ENCODE measurements around the gene STK26. TPM values are rescaled to one million over a fixed set of nuclear protein-coding genes. Genes with fewer than 3 reads are reported as not detected.
"Not testable (repeated sequence)": the region's sequence is repeated elsewhere in the genome, so short reads cannot be mapped to it uniquely, and the experiment has no call there.

STK26 gene
- total RNA-seq, 3 donors from 2014 or later (not counting 1 experiment from before 2014, with no cell fraction given), result 62.5 to 81.0 (median 66.5) TPM

DNA sequence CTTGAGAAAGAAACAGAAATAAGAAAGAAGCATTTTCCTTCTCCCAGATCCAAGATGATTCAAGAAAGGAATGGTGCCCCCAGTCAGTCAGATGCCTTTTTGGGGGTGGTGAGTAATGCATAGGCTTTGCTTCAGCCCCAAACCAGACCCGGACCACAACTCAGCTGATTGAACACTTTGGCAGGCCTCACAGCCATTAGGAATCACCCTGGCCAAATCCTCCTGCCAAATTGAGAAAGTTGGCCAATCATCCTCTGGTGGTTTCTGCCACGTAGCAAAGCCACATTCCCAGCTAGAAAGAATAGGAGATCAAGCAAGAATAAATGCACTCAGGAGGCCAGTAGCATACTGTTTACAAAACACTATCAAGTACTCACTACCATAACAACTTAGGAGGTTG lies 71.1 kb downstream of the STK26 start:
- intact Hi-C loops (cut with micrococcal nuclease), result no loop called here
- Mint-ChIP-seq H3K9me3 (no peaks in the 10 kb centered on the region), H3K27me3 (ENCODE audit: low read depth in 2 of 2) (peaks cover 4 to 33% of the 10 kb centered on the region in 2 donors), H3K36me3 (no peaks in the 10 kb centered on the region), H3K27ac (no peak overlapping the region), H3K4me3 (no peak overlapping the region), H3K4me1 (peaks cover 6 to 13% of the 10 kb centered on the region in 2 donors)
- TF ChIP-seq, protein P1, sequence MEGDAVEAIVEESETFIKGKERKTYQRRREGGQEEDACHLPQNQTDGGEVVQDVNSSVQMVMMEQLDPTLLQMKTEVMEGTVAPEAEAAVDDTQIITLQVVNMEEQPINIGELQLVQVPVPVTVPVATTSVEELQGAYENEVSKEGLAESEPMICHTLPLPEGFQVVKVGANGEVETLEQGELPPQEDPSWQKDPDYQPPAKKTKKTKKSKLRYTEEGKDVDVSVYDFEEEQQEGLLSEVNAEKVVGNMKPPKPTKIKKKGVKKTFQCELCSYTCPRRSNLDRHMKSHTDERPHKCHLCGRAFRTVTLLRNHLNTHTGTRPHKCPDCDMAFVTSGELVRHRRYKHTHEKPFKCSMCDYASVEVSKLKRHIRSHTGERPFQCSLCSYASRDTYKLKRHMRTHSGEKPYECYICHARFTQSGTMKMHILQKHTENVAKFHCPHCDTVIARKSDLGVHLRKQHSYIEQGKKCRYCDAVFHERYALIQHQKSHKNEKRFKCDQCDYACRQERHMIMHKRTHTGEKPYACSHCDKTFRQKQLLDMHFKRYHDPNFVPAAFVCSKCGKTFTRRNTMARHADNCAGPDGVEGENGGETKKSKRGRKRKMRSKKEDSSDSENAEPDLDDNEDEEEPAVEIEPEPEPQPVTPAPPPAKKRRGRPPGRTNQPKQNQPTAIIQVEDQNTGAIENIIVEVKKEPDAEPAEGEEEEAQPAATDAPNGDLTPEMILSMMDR (IDR thresholded peaks at IDR 0.05), result no peak
- H3K4me1 ChIP-seq (ENCODE audit: control insufficient read depth, insufficient read depth, low read length), result peaks cover 3% of the 10 kb centered on the region
- DNase-seq (no peak), ATAC-seq (no peak)
- no peaks in the 10 kb centered on the region for H3K9me3 ChIP-seq (ENCODE audit: control insufficient read depth, insufficient read depth, low read length)
- WGBS (ENCODE audit: insufficient coverage), result 77% methylated on average over 2 of the region's 2 CpGs
- H3K27me3 ChIP-seq (ENCODE audit: control insufficient read depth, insufficient read depth, low read length), result no peaks in the 10 kb centered on the region
- H3K27ac ChIP-seq (ENCODE audit: low read length), result no peak overlapping the region
- no peaks in the 10 kb centered on the region for H3K36me3 ChIP-seq (ENCODE audit: control insufficient read depth, insufficient read depth, low read length)
- H3K4me3 ChIP-seq (ENCODE audit: low read length), result no peak overlapping the region

DNA sequence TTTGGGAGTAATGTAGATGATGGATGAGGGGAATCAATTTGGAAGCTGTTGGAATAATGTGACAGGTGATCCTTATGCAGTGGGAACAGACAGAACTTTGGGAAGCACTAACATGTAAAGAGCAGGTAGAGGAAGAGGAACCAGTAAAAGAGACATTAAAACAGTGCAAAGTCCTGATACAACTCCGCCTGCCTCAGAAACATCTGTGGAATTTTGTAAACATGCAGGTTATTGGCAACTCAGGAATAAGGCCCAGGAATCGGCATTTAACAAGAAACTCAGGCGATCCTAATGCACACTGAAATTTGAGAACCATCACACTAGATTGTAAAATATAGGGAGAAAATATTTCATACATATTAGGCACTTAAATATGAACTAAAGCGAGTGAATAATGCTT lies 75.6 kb downstream of the STK26 start:
- H3K36me3 Mint-ChIP-seq; H3K4me3 ChIP-seq (ENCODE audit: low read length); H3K27me3 ChIP-seq (ENCODE audit: control insufficient read depth, insufficient read depth, low read length); DNase-seq; intact Hi-C loops (cut with micrococcal nuclease); H3K36me3 ChIP-seq (ENCODE audit: control insufficient read depth, insufficient read depth, low read length); H3K9me3 Mint-ChIP-seq; H3K9me3 ChIP-seq (ENCODE audit: control insufficient read depth, insufficient read depth, low read length); H3K27ac ChIP-seq (ENCODE audit: low read length); ATAC-seq; H3K4me1 ChIP-seq (ENCODE audit: control insufficient read depth, insufficient read depth, low read length); H3K27ac Mint-ChIP-seq; H3K4me1 Mint-ChIP-seq; H3K4me3 Mint-ChIP-seq: not testable (repeated sequence)
- peaks cover 4 to 27% of the 10 kb centered on the region in 2 donors for H3K27me3 Mint-ChIP-seq (ENCODE audit: low read depth in 2 of 2)
- WGBS (ENCODE audit: insufficient coverage), result 100% methylated on average over 2 of the region's 4 CpGs

DNA sequence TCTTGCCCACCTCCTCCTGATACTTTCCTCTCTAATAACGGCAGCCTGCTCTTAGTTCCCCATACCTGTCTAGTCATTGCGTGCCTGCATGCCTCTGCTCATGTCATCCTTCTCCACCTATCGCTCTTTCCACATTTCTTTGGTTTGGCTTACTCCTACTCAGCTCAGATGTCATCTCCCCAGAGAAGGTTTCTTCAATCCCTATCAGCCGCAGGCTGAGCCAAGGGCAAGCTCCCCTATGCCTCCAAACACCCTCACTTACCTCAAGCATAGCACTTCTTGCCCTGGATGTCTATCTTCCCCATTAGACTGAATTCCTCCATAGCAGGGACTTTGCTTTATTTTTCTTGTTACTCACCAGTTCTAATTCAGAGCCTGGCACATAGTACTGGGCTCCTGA lies 78.1 kb downstream of the STK26 start:
- TF ChIP-seq, protein P1 (IDR thresholded peaks at IDR 0.05), result no peak

DNA sequence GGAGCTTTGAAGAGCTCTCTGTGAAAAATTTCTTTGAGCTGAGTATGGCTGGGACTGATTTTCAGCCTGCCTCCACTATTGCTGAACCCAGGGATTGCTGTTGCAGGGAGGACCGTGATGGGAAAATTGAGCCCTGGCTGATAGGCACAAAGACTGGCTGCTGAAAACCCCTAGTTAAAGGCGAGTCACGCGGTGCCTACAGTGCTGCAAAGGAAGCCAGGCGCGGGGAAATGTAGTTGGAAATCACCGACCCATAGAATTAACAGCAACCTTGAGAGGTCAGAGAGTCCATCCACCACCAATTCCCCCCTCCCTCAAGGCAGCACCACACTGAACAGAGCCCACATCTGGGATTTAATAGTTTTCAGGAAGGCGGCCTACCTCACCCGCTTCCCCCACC lies 78.7 kb downstream of the STK26 start:
- intact Hi-C loops (cut with micrococcal nuclease), result no loop called here
- WGBS (ENCODE audit: insufficient coverage), result 96% methylated on average over 9 of the region's 9 CpGs
- TF ChIP-seq, protein P1 (IDR thresholded peaks at IDR 0.05), result no peak
- no peak for DNase-seq
- Mint-ChIP-seq H3K4me1 (no peaks in the 10 kb centered on the region), H3K36me3 (no peaks in the 10 kb centered on the region), H3K27me3 (ENCODE audit: low read depth in 2 of 2) (peaks cover 4 to 30% of the 10 kb centered on the region in 2 donors), H3K27ac (no peak overlapping the region), H3K4me3 (no peak overlapping the region), H3K9me3 (no peaks in the 10 kb centered on the region)
- Histone ChIP-seq H3K4me1 (ENCODE audit: control insufficient read depth, insufficient read depth, low read length) (no peaks in the 10 kb centered on the region), H3K27ac (ENCODE audit: low read length) (no peak overlapping the region), H3K4me3 (ENCODE audit: low read length) (no peak overlapping the region), H3K9me3 (ENCODE audit: control insufficient read depth, insufficient read depth, low read length) (no peaks in the 10 kb centered on the region), H3K36me3 (ENCODE audit: control insufficient read depth, insufficient read depth, low read length) (no peaks in the 10 kb centered on the region), H3K27me3 (ENCODE audit: control insufficient read depth, insufficient read depth, low read length) (no peaks in the 10 kb centered on the region)
- no peak for ATAC-seq

More for the DNA sequence above, 78.1 kb downstream of the STK26 start:
- Mint-ChIP-seq H3K4me1 (no peaks in the 10 kb centered on the region), H3K9me3 (no peaks in the 10 kb centered on the region), H3K4me3 (no peak overlapping the region), H3K27ac (no peak overlapping the region), H3K36me3 (no peaks in the 10 kb centered on the region), H3K27me3 (ENCODE audit: low read depth in 2 of 2) (peaks cover 4 to 25% of the 10 kb centered on the region in 2 donors)
- Histone ChIP-seq H3K27me3 (ENCODE audit: control insufficient read depth, insufficient read depth, low read length) (no peaks in the 10 kb centered on the region), H3K36me3 (ENCODE audit: control insufficient read depth, insufficient read depth, low read length) (no peaks in the 10 kb centered on the region), H3K4me3 (ENCODE audit: low read length) (no peak overlapping the region), H3K9me3 (ENCODE audit: control insufficient read depth, insufficient read depth, low read length) (no peaks in the 10 kb centered on the region), H3K4me1 (ENCODE audit: control insufficient read depth, insufficient read depth, low read length) (no peaks in the 10 kb centered on the region), H3K27ac (ENCODE audit: low read length) (no peak overlapping the region)
- intact Hi-C loops (cut with micrococcal nuclease), result no loop called here
- ATAC-seq (no peak), DNase-seq (no peak)
- WGBS (ENCODE audit: insufficient coverage), result 85% methylated on average over 4 of the region's 4 CpGs

All from natural killer cell (primary cell).